CD4-positive, alpha-beta T cell treated with Interleukin-6 at 100 ng/mL for 8 hours (primary cell): ENCODE data around the gene SESTD1.

ENCODE experiments used
- DNase-seq: peaks from one replicate; pipeline ENCODE4 v3.0.0-alpha.2; 2020; ENCODE audit warnings: mixed read lengths, low spot score

Gene SESTD1

DNA sequence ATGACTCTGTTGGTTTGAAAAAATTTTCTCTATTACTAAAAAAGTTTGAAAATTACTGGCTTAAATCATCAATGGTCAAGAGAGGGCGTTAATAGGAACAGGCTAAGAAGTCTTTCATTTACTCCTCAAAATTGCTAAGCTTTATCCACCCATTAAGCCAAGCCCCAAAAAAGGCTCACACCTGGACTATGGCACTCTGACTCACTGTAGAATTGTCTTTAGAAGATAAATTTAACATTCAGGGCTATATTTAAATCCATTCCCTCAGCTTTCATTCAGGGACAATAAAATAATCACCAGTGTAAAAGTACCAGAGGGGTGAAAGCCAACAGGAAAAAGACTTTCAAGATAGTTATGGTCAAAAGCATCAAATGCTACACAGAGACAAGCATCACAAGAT is 80.0 kb downstream of the SESTD1 start:
- DNase-seq: no peak

DNA sequence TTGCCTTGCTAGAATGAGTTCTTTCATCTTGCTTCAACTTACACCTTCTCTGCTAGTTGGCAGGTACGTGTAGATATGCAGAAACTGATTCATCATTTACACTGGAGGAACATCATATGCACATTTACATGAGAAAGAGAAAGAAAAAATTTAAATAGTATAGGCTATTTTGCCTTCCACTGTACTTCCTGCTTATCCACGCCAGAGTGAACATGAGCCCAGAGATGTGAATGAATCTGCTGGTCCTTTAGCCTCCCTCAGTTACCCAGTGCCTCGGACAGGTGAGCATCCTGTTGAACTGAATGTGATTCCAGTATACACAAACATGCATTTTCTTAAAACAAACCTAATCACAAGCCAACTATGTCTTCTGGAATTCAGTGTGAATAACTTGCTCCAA is 83.6 kb downstream of the SESTD1 start:
- DNase-seq: no peak

DNA sequence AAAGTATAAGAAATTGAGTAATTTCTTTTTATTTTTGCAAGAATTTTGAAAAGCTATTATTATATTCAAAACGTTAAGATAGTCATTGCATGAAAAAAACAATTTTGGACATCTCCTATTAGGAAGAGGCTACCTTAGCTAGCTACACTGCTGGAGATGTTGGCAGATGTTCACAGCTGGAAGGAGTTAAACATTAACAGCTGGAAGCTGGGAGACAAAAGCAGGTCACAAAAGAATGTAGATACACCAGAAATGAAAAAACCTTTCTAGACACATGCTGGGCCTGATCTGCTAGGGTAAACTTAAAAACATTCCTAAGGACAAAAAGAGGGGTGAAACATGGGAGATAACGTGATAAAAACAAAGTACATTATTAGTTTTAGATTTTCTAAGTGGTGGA is 84.4 kb downstream of the SESTD1 start:
- no peak for DNase-seq

DNA sequence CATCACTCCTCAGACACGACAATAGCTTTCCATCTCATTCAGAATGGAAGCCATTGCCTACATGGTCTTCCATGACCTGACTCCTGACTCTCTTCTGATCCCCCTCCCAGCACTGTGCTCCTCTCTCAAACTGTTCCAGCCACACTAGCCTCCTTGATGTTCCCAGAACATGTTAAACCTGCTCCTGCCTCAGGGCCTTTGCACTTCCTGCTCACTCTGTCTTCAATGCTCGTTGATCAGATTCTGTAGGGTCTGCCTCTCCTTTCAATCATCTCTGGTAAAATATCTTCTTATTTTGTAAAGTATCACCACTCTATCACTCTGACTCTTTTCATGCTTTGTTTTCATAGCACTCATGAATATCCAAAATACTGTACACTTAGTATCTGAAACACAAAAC is 84.9 kb downstream of the SESTD1 start:
- no peak for DNase-seq

DNA sequence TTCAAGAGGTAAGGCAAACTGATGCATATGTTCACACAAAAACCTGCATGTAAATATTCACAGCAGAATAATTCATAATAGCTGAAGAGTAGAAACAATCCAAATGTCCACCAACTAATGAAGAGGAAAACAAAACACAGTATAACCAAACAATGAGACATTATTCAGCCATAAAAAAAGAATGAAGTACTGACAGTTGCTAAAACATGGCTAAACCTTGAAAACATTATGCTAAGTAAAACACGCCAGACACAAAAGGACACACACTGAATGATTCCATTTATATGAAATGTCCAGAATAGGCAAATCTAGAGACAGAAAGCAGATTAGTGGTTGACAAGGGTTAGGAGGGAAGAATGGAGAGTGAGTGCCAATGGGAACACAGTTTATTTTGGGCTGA is 86.9 kb downstream of the SESTD1 start:
- no peak for DNase-seq

DNA sequence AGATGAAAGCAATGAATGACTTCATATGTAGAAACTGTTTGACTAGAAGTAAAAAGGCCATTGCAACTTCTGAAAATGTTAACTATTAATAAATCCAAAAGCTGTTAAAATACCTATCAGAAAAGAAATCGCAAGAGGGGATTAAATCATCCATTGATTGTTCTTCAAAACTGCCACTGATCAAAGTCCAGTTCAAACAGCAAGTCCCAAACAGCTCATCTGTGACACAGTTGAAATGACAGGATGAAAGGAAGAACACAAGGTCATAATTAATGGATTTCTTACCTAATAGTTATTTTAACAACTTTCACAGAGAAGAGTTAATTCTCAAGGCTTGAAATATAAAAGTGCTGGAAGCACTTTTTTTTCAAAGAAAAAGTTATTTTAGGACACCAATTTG is 90.4 kb downstream of the SESTD1 start:
- DNase-seq: no peak

DNA sequence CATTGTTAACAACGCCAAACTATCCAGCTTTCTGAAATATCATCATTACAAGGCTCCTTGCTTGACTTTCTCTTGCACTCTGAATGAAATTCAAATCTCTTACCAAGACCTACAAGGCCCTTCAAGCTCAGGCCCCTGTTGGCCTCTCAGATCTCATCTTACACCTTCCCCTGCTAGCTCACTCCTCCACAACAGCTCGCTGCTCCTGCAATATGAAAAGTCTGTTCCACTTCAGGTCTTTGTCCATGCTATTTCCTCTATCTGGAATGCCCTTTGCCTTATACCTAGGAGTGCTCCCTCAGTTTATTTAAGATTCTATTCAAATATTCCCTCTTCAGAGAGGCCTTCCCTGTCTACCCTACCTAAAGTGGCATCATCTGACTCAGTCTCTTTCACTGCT is 91.7 kb downstream of the SESTD1 start:
- no peak for DNase-seq

DNA sequence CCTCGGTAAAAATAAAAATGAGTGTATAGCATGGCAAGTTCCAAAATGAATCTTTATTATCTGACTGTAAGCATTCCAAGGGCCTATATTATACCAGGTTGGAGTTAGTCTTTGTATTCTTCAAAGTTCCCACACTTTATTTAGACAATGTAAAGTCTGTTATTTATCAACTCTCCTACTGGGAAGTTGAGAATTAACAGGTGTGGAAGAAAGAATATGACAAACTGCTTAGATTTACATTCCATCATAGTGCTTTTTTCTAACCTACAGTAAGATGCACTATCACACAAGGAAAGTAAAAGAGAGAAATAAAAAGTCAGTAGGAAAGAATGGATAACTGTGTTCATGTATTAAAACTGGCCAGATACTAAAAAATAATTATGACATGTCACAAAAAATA is 93.3 kb downstream of the SESTD1 start:
- DNase-seq: no peak

DNA sequence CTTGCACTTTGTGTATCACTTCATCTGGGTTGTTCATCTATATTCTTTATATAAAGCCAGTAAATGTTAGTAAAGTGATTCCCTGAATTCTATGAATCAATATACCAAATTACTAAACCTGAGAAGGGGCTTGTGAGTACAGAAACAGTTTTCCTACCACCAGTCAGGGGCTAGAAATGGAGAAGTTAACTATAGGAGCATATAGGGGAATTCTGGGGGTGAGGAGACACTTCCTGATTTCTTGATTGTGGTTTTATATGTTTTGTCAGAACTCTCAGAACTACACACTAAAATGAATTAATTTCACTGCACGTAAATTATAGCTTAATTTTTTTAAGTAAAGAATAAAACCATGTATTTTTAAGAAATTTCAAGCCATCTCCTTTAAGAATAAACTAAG is 93.7 kb downstream of the SESTD1 start:
- DNase-seq: no peak

DNA sequence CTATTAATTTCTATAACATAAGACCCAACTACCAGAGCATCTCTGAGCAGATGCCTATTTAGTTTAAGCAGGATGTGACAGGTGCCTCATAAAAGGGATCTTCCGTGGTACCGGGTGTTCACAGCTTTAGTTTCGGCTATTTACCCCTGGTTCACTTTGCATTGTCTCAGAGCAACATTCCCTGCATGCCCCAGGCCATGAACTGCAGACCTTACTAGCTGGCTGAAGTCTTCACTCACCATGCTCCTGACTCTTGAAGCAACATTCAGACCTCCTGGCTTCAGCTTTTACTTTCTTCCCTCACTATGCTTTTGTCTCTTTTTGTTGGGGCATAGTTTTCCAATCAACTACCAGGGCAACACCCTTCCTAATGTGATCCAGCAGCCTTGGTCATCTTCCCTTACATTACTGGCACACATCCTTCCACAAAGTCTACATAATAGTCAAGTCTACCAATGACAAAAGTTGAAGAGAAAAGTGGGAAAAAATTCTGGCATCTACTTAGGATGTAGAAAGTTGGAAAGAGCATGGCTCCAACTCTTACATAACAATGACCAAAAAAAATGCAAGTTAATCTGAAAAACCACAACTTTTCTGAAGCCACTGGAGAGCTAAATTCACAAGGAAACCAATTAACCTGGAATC is 99.2 kb downstream of the SESTD1 start:
- no peak for DNase-seq

DNA sequence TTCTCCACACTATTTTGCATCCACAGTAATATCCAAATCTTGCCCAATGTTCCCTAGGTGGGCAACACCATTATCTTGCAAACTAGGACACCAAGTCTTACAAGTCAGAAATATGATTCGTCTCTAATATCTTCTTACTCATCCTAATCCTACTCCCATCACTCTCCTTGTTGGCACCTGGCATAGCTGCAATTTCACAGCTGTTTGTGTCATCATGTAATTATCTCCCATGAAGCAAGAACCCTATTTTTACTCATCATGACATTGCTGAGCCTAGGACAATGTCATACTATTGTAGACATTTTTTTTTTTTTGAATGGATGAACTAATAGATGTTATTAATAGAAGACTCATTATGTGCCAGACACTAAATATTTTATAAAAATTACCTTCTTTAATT is 123.4 kb downstream of the SESTD1 start:
- DNase-seq: no peak

DNA sequence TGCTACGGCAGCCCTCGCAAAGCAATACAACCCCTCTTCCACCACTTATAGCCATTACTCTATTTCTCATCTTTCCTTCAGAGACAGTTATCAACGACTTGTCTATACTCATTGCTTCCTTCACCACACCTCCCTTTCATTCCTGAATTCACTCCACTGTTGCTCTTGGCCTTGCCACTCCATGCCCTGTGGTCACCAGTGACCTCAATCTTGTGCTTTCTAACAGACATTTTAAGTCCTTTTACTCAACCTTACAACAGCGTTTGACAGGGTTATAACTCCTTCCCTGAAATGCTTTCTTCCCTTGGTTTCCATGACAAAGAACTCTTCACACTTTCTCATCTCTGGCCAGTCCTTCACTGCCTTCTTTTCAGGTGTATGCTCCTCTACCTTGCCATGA is 124.1 kb downstream of the SESTD1 start:
- DNase-seq: no peak

DNA sequence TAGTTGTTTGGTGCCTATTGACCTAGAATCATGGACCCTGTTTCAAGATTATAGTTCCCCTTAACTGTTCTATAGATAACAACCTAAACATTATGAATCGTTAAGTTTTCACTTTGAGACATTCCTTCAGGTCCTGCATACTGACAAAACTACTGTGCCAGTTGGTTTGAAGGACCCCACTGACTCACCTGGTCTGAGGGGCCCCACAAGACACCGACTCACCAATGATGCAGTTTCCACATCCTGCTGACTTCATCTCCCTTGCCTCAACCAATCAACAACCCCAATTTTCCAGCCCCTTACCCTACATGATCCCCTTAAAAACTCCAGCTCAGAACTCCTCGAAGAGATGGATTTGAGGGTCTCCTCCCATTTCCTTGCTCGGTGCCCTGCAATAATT is 125.1 kb downstream of the SESTD1 start:
- DNase-seq: no peak

DNA sequence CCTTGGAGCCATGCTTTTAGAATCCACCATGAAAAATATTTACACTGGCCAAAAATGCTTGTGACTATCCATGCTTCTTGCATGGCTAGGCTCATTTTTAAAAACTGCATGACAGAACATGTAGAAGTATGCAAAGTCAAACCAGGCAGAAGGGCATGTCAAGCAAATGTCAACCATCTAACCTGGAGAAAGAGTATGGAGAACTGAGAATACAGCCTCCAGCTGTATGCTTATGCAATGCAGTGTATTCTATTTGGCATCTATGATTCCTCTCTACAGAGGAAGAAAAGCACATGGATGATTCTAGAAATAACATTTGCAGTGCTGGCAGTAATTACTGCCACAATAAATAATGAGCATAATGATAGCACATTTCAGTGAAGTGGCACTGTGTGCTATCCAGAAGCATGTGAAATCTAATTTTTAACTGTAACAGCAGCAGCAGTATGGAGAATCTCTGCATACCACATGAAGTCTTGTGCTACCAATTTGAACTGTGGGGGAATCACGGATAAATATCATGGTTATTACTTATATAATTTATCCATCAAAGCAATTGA is 127.4 kb downstream of the SESTD1 start:
- no peak for DNase-seq

DNA sequence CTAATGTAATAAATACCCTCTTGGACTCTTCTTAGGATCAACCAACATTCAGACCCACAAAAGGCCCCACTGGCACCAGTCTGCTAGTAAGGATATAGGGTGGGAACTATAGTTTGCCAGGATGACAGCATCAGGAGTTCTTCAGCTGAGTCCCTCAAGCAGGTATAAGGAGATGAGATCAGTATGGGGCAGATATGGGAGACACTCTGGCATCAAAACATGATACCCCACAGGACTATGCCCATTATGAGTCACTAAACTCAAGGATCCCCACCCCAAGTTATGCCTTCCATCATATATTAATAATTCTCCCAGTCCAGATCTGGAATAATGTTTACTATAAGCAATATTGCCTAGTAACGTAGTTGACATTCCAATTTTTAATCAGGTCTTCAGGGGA is 131.6 kb downstream of the SESTD1 start:
- DNase-seq: no peak

DNA sequence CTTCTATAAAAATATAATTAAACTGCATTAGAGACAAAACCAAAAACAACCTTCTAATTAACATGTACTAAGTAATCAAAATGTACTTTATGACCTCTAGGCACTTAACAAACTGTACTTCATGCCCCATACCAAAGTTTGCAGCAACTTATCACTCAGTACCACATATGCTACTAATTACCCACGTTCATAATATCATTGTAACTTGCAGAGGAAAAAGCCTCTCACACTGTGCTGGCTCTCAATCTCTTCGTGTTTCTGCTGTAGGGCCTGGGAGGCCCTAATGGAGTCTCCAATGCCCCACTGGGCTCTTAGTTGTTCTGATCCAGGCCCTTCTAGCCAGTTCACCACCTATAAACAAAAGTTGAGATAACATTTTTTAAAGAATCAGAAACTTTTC is 132.6 kb downstream of the SESTD1 start:
- DNase-seq: no peak

DNA sequence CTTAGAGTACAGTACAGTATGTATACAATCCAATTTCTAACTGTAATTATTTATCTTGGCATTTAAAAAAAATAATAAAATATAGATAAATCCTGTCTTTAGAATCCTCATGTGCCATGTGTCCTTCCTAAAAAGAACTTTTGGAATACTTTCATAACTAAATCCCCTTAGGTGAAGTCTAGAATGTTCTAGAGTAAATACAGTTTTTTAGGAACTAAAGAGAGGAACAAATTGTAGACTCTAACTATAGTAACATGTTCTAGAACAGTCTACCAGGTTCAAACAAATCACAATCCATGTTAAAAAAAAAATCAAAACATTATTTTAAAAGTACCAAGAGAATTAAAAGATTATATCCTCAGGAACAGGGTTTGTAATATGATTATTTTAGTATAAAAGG is 134.1 kb downstream of the SESTD1 start:
- DNase-seq: no peak

DNA sequence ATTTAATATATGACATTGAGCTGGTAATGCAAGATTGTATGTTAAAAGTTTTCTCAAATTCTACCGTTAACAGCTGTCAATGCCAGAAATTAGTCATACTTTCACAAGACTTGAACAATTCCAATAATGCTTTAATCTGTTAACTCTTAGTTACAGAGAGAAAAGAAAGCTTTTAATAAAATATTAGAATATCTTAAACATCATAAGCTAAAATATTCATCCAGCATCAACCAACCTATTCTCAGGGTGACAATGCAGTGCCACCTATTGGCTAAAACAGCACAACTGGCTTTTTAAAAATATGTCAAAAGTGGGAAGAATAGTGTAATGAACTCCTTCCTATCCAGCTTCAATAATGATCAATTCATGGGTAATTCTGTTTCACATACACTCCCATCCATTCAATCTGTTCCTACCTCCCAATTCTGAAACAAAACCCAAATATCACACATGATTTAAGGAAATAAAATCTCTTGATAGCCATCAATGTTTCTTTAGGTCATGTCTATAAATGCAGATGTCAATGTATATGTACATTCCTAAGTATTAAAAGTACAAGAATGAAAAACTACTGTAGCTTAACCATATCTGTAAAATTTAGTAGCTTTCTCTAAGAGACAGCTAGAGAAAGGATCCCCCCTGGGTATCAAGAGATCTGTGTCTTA is 134.9 kb downstream of the SESTD1 start:
- peak; percentile 7 for DNase-seq

DNA sequence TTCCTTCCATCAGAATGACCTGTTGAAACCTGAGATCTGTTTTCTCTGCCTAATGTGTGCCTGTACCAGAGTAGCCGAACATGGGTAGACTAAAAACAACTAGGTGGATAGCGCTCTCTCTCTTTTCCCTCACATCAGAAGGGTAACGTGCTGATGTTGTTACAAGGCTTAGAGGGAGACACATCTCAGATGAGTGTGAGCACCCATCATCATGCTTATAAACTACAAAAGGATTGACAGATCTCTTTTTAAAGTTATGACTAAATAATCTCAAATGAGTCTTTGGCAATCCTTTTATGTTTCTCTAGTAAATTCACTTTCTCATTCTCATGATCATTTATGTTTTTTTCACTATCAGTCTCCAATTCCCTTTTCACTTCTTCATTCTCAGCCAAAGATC is 139.2 kb downstream of the SESTD1 start:
- no peak for DNase-seq

DNA sequence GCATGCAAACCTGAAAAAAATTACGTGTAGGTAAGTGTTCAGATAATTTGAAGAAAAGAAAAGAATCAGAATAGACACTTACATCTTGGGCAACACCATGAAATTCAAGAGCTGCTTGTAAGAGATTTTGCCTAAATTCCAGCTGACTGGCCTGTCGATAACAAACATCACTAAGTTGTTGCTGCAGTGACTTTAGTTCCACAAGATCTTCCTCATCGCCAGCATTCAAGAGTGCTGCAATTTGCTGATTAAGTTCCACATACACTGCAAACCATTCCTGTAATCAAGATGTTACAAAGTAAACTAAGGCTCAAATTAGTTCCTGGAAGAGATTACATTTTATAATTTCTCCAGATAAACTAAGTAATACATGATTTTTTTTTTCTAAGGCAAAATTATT is 140.3 kb downstream of the SESTD1 start:
- DNase-seq: no peak

DNA sequence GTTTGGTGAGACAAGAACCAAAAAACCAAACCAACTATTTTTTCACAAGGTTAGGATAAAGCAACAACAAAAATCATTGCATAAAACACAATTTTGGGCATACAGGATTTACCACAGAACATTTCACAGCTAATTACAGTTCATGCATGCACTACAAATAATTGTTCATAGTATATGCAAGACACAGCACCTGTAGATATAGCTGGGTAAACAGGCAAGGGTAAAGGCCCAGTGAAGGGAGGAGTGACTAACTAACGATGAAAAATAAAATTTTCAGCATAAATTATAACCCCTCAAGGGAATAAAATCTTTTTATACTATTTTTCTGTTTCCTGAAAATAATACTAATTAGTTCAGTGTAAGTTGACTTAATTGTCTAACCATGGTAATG is 141.4 kb downstream of the SESTD1 start:
- DNase-seq: no peak

DNA sequence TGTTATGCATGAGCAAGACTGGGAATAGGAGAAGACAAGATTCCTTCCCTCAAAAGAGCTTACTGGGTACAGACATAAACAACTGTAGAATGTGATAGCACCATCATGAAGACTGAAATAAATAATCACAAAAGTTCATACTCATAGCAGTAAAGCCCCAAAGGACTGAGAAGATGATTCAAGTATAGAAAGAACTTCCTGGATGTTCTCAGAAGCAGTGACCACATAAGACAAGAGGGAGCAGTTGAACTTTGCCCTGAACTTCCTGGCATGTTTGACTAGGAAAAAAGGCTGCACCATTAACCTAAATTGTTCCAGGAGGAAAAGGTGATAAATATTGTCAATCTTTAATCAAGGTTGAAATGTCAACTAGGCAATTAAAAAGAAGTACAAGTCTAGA is 156.9 kb downstream of the SESTD1 start:
- DNase-seq: no peak

DNA sequence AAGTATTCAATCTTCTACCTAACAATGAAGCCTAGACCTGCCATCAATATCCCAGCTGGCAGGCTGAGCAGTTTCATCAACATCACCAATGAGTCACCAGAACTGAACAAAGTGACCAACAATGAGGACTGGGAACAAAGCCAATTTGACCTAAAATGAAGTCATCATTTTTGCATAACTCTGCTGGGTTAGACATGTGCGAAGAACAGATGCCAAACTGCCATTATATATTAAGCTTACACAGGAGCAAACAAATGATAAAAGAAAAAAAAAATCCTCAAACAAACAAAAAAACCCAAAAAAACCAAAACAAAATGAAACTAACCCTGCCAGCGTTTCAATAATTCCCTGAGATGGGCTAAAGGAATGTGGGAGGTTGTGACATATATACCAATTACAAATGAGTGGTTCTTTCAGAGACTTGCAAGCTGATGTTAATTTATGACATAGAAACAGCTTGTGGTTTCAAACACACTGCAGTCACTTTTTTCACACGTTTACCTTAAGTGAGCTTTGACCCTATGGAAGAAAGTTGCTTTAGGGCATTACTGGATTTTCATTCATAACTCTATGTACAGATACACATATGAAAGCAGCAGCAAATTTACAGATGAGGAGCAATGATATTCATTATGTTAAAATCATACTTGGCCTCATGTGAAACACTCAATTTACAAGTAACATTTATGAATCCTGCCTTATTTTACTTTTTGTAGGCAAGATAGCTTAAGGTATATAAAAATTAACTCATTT is 157.8 kb downstream of the SESTD1 start:
- DNase-seq: no peak
